ENCODE measurements around the gene NELFB.

The NELFB gene

GRCh38 chr9:137262909-137263285, 7.8 kb downstream of the NELFB start:
- no peaks in the 10 kb centered on the region for H3K4me1 ChIP-seq (ENCODE audit: control insufficient read depth in 1 of 2, insufficient read depth in 1 of 2, low read depth in 1 of 2, low read length in 1 of 2)
- H3K27me3 ChIP-seq, result no peaks in the 10 kb centered on the region
- no peak overlapping the region for H3K4me3 ChIP-seq (ENCODE audit: low read depth in 1 of 2, low read length in 1 of 2)
- no peak for TF ChIP-seq CTCF (IDR thresholded peaks at IDR 0.05)
- no peaks in the 10 kb centered on the region for H3K9me3 ChIP-seq
- H3K36me3 ChIP-seq, result peaks cover 54% of the 10 kb centered on the region
- H3K27ac ChIP-seq, result no peak overlapping the region

- Histone ChIP-seq H3K9me3 (no peaks in the 10 kb centered on the region), H3K27ac (no peak overlapping the region), H3K36me3 (peaks cover 60% of the 10 kb centered on the region), H3K4me1 (ENCODE audit: control insufficient read depth in 1 of 2, insufficient read depth in 1 of 2, low read depth in 1 of 2, low read length in 1 of 2) (no peaks in the 10 kb centered on the region), H3K4me3 (ENCODE audit: low read depth in 1 of 2, low read length in 1 of 2) (no peak overlapping the region), H3K27me3 (no peaks in the 10 kb centered on the region)
- TF ChIP-seq CTCF (IDR thresholded peaks at IDR 0.05), result no peak
Measured at GRCh38 chr9:137263506-137263905, 8.4 kb downstream of the NELFB start.

GRCh38 chr9:137264067-137264466, 8.9 kb downstream of the NELFB start:
- no peak overlapping the region for H3K27ac ChIP-seq

GRCh38 chr9:137265496-137266161, 10.5 kb downstream of the NELFB start:
- H3K36me3 ChIP-seq, result peaks cover 71% of the 10 kb centered on the region
- H3K27me3 ChIP-seq, result no peaks in the 10 kb centered on the region
- no peak overlapping the region for H3K4me3 ChIP-seq (ENCODE audit: low read depth in 1 of 2, low read length in 1 of 2)
- H3K9me3 ChIP-seq, result no peaks in the 10 kb centered on the region
- H3K4me1 ChIP-seq (ENCODE audit: control insufficient read depth in 1 of 2, insufficient read depth in 1 of 2, low read depth in 1 of 2, low read length in 1 of 2), result no peaks in the 10 kb centered on the region
- TF ChIP-seq CTCF (IDR thresholded peaks at IDR 0.05), result no peak
- no peak overlapping the region for H3K27ac ChIP-seq

More at GRCh38 chr9:137264067-137264466, 8.9 kb downstream of the NELFB start:
- Histone ChIP-seq H3K36me3 (peaks cover 60% of the 10 kb centered on the region), H3K27me3 (no peaks in the 10 kb centered on the region), H3K9me3 (no peaks in the 10 kb centered on the region), H3K4me3 (ENCODE audit: low read depth in 1 of 2, low read length in 1 of 2) (no peak overlapping the region), H3K4me1 (ENCODE audit: control insufficient read depth in 1 of 2, insufficient read depth in 1 of 2, low read depth in 1 of 2, low read length in 1 of 2) (no peaks in the 10 kb centered on the region)
- TF ChIP-seq CTCF (IDR thresholded peaks at IDR 0.05), result no peak

GRCh38 chr9:137266162-137266527, 11.0 kb downstream of the NELFB start:
- H3K36me3 ChIP-seq, result peaks cover 76% of the 10 kb centered on the region
- no peak for TF ChIP-seq CTCF (IDR thresholded peaks at IDR 0.05)

More at GRCh38 chr9:137266162-137266527, 11.0 kb downstream of the NELFB start:
- no peaks in the 10 kb centered on the region for H3K4me1 ChIP-seq (ENCODE audit: control insufficient read depth in 1 of 2, insufficient read depth in 1 of 2, low read depth in 1 of 2, low read length in 1 of 2)
- H3K27me3 ChIP-seq, result no peaks in the 10 kb centered on the region
- no peaks in the 10 kb centered on the region for H3K9me3 ChIP-seq
- no peak overlapping the region for H3K27ac ChIP-seq
- no peak overlapping the region for H3K4me3 ChIP-seq (ENCODE audit: low read depth in 1 of 2, low read length in 1 of 2)
